H54 (cell line): Measurements from ENCODE around the gene FBXO3.

Experiments used
- DNase-seq: peaks from one replicate; pipeline ENCODE4 v3.0.0; 2011; ENCODE audit warnings: low spot score, mixed read lengths; ENCODE audit not compliant: insufficient read length
- FAIRE-seq: peaks from 3 replicates; lab custom pipeline; 2011; peaks lifted over from hg19 to GRCh38; lab: Jason Lieb, UNC
- POLR2A ChIP-seq: IDR thresholded peaks from 2 replicates; pipeline ENCODE4 v1.6.1; 2011; ENCODE audit warnings: low read depth, mild to moderate bottlenecking, low read length

Gene FBXO3

DNA sequence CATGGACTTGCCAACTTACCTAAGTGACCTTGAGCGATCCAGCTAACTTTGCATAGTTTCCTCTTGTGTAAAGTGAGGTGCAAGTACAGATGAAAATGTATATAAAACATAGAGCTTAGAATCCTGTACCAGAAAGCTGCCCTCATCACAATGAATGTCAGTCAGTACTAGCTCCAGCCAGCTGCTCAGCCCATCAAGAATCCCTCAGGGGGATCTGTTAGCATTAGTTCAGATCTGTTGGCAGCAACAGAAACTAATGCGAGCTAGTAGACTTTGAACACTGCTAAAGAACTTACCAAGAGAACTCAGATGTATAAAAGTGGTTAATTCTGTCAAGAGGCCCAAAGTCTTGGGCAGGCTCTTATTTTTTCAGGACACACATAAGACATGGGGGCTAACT, 67.4 kb downstream of the FBXO3 start:
- TF ChIP-seq POLR2A: no peak
- DNase-seq: no peak
- FAIRE-seq: no peak

DNA sequence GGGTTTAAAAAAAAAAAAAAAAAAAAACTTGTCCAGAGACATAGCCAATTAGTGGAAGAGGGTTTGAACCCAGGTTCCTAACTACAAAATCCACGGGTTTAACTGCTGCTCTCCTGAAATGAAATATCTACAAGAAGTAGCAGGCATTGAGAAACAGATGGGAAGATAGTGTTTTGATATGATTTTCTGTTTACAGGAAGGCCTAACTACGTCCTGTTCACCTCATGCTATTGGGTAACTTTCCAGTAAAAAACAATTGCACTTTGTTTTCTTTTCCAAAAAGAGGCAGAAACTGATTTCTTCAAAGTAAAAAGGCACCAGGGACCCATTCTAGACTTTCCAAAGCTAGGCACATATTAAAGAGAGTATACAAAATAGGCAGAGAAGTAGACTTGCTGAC, 67.8 kb downstream of the FBXO3 start:
- FAIRE-seq (no peak), DNase-seq (no peak)
- TF ChIP-seq POLR2A: no peak

DNA sequence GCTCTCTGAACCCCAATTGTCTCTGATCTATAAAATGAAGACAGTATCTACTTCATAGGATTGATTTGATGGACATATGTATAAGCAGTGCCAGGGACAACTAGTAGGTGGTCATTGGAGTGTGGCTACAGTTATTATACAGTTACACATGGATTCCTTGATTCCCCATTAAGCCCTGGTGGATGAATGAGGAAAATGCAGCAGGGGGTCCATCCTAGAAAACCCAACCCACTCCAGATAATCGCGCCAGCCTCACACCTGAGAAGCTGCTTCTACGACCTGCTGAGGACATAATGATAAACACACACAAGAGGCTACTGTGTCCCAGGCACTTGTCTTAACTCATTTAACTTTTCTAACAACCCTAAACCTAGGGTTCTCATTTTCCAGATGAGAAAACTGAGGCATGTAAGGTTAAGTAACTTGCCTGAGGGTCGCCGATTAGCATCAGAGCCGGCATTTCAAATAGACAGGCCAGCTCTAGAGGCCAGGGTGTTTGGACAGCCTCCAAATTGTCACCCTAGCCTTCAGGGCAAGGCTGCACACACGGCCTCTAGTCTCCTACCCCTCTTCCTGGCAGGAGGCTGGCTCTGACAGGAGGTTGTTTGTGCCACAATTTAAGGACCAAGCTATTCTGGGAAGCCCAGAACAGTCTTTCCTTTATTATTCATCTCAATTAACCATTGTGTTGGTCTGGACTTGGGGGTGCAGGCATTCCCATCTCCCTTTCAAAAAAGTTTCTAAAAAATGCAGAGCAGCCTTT, 69.9 kb downstream of the FBXO3 start:
- TF ChIP-seq POLR2A: no peak
- FAIRE-seq: no peak
- DNase-seq: no peak

DNA sequence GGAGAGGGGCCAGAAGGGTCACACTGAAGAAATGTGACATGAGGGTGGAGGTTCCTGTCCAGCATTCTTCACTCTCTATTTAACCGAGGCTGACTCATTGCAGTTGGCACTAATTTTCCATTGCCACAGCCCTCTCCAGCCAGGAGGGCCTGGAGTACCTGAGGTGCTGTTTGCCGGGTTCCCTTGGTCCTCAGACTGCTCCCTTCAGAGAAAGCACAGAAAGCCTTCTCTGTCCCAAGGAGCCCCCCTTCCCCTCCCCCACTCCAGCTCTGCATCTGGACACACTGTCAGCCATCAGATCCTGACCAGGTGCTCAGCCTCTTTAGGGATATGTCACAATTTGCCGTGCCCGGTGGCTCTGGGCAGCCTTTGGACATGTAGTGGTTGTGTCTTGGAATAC, 70.5 kb downstream of the FBXO3 start:
- FAIRE-seq (no peak), DNase-seq (no peak)
- no peak for TF ChIP-seq POLR2A

DNA sequence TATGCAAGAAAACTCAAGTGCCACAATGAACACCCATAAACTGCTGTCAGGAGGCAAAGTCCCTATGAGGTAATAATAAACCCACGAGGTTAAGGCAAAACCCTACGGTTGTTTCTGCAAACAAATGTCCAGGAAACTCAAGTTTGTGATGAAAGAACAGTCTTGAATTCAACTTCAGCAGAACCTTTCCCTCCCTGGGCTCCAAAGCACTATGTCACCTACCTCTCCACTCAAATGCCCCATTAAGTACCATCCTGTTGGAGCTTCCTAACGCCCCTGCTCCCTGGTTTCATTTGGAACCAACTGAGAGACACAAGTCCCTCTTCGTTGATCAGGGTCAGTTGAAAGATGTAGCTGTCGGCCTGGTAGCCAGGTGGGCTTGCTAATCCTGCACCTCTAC, 71.1 kb downstream of the FBXO3 start:
- TF ChIP-seq POLR2A: no peak
- FAIRE-seq: no peak
- DNase-seq: no peak

DNA sequence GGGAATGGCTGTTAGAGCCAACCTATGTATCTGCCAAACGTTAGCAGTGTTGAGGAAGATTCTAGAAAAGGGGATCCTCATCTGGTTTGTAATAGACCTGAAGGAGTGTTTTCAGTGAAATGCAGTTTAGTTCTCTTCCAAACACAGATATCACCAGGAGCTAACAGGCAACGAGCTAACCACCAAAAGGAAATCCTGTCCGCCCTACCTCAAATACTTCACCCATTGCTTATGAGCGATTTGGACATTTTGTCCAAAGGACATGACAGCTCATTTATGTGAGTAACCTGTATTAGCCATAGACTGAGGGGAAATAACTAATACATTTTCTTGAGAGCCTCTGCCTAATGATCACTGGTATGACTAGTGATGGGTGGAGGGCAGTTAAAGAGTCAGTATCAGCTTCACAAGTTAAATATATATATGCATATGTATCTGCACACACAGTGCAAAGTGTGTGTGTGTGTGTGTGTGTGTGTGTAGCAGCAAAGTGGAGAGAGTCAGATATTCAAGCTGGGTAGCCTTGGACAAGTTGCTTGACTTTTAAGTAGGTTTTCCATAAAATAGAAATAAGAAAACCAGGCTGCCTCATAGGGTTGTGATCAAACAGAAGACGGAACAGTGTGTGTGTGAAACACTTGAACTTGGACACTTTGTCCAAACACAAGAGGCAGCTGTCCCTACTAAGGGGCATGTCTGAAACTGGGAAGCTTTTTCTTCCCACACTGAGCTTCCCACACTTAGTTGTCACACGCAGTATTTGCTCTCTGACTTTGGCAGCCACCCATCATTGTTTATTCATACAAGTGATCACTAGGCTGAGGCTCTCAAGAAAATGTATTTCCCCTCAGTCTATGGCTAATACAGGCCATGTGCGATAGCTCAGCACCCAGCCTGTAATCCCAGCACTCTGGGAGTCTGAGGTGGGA, 72.8 kb downstream of the FBXO3 start:
- no peak for TF ChIP-seq POLR2A
- DNase-seq (no peak), FAIRE-seq (no peak)

DNA sequence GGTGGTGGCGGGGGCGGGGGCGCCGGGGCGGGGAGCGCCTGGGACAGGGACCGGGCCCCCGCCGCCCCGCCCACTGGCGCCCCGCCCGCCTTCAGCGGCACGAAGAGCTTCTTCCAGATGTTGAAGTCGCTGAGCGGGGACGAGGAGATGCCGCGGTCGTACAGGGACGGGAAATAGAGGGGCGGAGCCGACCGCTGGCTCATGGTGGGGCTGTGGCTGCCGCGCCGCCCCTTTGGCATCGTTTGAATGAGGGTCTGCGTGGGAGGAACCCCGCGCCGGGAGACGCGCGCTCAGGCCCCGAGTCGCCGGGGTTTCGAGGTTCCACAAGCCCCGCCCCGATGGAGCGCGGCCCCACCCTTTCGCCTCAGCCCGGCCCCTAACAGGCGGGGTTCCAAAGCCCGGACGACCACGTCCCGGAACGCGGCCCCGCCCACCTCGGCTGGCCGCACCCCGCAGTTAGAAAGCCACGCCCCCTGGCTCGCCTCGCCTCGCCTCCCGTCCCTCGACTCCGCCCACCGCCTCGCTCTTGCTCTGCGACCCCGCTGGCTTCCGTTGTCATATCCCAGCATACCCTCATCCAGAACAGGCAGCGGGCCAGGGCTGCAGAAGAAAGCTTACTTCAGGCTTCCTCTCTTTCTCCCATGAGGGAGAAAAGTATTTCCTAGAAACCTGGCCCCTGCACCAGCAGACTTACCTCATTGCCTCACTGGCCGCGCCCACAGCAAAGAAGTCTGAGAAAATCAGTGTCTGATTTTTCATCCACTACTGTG, 73.6 kb downstream of the FBXO3 start, which contains the start of gene C11orf91:
TSS of gene C11orf91 (minus strand) at position 325 of the 770 bp plus-strand sequence. CDS start at position 239, 86 bp downstream.
- DNase-seq (peak; percentile 56), FAIRE-seq (no peak)

DNA sequence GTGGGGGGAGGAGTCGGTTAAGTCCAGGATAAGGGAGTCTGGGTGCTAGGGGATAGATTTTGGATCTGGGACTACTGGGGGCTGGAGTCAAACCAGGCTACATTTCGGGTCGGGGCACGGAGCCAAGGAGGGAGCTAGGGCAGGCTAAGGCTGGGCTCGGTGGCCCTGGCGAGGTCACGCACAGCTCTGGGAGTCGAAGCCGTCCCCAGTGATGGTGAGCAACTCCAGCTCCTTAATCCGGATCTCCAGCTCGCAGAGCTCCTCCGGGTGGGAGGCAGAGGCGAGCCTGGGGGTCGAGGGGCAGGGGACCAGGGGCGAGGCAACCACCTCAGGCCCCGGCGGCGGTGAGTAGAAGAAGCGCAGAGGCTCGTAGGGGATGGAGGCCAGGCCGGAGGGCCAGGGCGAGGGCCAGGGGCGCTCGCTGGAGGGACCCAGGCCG, 74.2 kb downstream of the FBXO3 start:
- no peak for FAIRE-seq

More for the DNA sequence above, 73.6 kb downstream of the FBXO3 start, which contains the start of gene C11orf91:
- peak; percentile 34; the same call in 1 of the 2 replicates for TF ChIP-seq POLR2A

DNA sequence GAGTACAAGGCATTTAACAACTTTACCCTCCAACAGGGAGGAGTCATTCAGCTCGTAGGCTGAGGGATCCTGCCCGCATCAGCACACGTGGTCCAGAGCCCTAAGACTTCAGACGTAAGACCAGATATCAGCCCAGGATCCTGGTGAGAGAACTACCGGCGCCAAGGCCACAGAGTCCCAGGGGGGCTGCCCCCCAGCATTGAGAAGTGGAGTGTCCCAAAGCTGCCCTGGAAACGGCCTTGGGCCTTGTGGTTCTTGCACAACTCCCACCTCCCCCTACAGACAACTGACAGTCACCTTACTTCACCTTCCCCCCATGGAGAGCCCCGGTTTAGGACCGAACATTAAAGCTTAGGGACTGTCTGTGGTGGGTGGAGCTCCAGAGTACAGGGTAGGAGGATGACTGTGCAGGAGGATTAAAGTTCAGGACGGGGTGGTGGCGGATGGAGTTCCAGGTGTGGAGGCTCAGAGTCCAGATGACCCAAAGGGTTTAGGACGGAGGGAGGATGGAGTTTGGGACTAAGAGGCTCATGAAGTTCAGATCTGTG, 74.7 kb downstream of the FBXO3 start:
- no peak for TF ChIP-seq POLR2A
- no peak for DNase-seq
- no peak for FAIRE-seq

More for the DNA sequence above, 74.2 kb downstream of the FBXO3 start:
- no peak for DNase-seq
- TF ChIP-seq POLR2A: no peak

DNA sequence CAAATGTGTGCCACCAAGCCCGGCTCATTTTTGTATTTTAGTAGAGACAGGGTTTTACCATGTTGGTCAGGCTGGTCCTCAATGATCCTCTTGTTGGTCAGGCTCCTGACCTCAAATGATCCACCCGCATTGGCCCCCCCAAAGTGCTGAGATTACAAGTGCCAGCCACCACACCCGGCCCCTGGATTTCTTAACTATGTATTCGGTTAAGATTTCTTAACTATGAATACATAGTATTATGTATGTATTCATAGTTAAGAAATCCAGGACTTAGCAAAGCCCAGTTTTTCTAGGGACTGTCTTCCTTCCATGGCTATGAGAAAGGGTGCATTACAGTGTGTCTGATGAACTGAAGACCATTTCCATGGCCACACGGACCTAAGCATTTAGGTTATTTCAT, 75.4 kb downstream of the FBXO3 start:
- TF ChIP-seq POLR2A: no peak
- DNase-seq: no peak
- no peak for FAIRE-seq

DNA sequence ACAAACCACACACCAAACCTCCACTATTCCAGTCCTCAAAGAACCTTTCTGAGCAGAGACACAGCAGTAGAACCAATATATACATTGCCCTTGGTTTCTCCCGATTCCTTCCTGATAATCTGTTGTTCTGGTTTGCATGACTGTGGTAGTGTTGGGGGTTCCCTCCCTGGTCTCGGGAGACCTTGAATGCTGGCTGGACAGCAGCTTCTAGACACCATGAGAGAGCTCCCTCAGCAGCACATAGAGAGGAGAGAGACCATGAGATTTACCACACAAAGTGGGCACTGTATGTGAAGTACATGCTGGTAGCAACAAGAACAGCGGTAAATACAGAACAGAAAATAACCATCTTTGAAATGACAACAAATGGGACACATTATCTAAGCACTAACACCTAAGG, 76.3 kb downstream of the FBXO3 start:
- DNase-seq (no peak), FAIRE-seq (no peak)
- no peak for TF ChIP-seq POLR2A

DNA sequence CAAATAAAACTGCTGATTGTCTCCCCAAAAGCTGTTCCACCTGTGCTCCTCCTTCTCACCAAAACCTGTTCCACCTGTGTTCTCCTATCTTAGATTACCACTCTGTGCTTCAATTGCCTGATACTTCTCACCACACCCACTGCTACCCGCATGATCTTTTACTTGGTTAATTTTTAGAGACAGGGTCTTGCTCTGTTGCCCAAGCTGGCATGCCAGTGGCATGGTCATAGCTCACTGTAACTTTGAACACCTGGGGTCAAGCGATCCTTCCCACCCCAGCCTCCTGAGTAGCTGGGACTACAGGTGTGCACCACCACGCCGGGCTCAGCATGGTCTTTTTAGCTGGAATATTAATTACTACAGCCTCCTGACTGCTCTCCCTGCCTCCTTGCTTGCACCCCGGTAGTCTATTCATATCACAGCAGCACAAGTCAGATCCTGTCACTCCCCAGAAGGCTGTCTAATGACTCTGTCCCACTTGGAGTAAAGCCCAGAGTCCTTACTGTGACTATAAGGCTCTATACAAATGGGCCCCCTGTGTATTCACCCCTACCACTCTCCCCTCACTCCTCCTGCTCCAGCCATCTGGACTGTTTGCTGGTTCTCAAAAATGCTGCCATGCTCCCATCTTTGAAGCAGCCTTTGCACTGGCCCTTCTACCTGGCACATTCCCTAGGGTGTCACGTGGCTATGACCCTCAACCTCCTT, 77.2 kb downstream of the FBXO3 start:
- TF ChIP-seq POLR2A: no peak
- no peak for DNase-seq
- no peak for FAIRE-seq

DNA sequence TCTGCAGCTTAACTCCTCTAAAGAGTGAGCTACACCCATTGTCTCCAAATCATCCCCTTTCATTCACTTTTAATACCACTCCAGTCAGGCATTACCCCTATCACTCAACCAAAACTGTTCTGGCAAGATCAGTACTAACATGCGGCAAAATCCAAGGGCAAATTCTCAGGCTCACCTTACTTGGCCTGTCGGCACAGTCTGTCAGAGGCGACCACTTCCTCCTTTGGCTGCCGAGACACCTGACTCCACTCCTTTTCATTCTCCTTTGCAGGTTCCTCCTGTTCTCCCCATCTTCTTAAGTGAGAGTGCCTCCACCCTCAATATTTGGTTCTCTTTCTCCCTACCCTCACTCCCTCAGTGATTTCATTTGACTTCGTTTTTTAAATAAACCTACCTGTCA, 77.9 kb downstream of the FBXO3 start:
- TF ChIP-seq POLR2A: no peak
- DNase-seq (no peak), FAIRE-seq (no peak)
